ENCODE results near the gene TP53I11.

DNA sequence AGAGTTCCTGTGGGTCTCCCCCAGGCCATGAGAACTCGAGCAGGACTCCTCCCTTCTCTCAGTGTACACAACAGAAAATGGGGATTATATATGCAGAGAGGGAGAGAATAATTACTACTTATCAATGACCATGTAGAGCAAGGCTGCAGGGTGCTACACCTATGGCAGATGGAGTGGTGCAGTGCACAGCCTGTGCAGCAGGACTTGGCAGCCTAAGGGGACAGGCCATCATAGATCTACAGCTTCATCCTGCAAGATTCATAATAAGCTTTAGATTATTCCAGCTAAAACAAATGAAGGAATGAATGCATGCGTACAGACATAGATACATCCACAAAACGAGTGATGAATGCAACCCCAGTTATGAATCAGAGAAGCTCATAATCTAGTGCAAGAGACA is 8.4 kb upstream of the TP53I11 start:
- TF ChIP-seq, protein P1, sequence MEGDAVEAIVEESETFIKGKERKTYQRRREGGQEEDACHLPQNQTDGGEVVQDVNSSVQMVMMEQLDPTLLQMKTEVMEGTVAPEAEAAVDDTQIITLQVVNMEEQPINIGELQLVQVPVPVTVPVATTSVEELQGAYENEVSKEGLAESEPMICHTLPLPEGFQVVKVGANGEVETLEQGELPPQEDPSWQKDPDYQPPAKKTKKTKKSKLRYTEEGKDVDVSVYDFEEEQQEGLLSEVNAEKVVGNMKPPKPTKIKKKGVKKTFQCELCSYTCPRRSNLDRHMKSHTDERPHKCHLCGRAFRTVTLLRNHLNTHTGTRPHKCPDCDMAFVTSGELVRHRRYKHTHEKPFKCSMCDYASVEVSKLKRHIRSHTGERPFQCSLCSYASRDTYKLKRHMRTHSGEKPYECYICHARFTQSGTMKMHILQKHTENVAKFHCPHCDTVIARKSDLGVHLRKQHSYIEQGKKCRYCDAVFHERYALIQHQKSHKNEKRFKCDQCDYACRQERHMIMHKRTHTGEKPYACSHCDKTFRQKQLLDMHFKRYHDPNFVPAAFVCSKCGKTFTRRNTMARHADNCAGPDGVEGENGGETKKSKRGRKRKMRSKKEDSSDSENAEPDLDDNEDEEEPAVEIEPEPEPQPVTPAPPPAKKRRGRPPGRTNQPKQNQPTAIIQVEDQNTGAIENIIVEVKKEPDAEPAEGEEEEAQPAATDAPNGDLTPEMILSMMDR (IDR thresholded peaks at IDR 0.05), result no peak
- TF ChIP-seq POLR2A (IDR thresholded peaks at IDR 0.05), result no peak

Data from lower leg skin (tissue), 3 donors.